IMR-90 (cell line): Measurements from ENCODE around the gene NDOR1. TPM values are rescaled to one million over a fixed set of nuclear protein-coding genes. Genes with fewer than 3 reads are reported as not detected.

ENCODE experiments used
- ATAC-seq: fragments of 200-7000 bp; cut with Tn5 transposase; 2 replicates; pipeline ENCODE4 v1.9.1; 2020; ENCODE audit warnings: low read depth, mild to moderate bottlenecking, moderate library complexity
- BruUV-seq: library from RNA; stranded (reverse); fragments of 400-500 nt; replicated peaks from 2 replicates; lab custom pipeline; 2021; lab: Mats Ljungman, UMichigan
- CTCF ChIA-PET: fragments of 300-600 bp; formaldehyde crosslinking; extraction: SDS; loops from one replicate; lab custom pipeline; 2021; ENCODE audit warnings: antibody characterized with exemption; lab: Yijun Ruan, JAX
- POLR2A ChIA-PET: fragments of 300-600 bp; sonication (Branson Sonifier 250); formaldehyde crosslinking; loops from one replicate; lab custom pipeline; 2022; ENCODE audit warnings: antibody characterized with exemption; ENCODE audit not compliant: unreplicated experiment; lab: Charles Lee
- DNase-seq: peaks from one replicate; pipeline ENCODE4 v3.0.0; 2013
- H2AFZ ChIP-seq: replicated peaks from 2 replicates; pipeline ENCODE3; 2013; ENCODE audit warnings: low read length, mild to moderate bottlenecking; ENCODE audit not compliant: poor library complexity
- H2AK5ac ChIP-seq: 2 replicates; pipeline ENCODE4 v1.6.1; 2013; ENCODE audit warnings: low read depth, low read length, inconsistent platforms
- H2AK9ac ChIP-seq: replicated peaks from 2 replicates; pipeline ENCODE3; 2013; ENCODE audit warnings: mild to moderate bottlenecking, low read depth, low read length, moderate library complexity; ENCODE audit not compliant: poor library complexity
- H2BK120ac ChIP-seq: 2 replicates; pipeline ENCODE4 v1.6.1; 2013; ENCODE audit warnings: low read depth, low read length, inconsistent platforms
- H2BK15ac ChIP-seq: 3 replicates; pipeline ENCODE4 v1.6.1; 2013; ENCODE audit warnings: low read depth, low read length, inconsistent platforms
- H2BK20ac ChIP-seq: 2 replicates; pipeline ENCODE4 v1.6.1; 2013; ENCODE audit warnings: low read depth, mild to moderate bottlenecking, inconsistent platforms, low read length, moderate library complexity
- H2BK5ac ChIP-seq: 2 replicates; pipeline ENCODE4 v1.6.1; 2013; ENCODE audit warnings: mild to moderate bottlenecking, low read depth, low read length, inconsistent platforms; ENCODE audit not compliant: poor library complexity, severe bottlenecking
- H3K14ac ChIP-seq: replicated peaks from 2 replicates; pipeline ENCODE4 v1.6.1; 2013; ENCODE audit warnings: low read depth, low read length, inconsistent platforms
- H3K18ac ChIP-seq: 2 replicates; pipeline ENCODE4 v1.6.1; 2013; ENCODE audit warnings: low read depth, low read length, control low read depth
- H3K23ac ChIP-seq: 2 replicates; pipeline ENCODE4 v1.6.1; 2013; ENCODE audit warnings: low read depth, low read length, inconsistent platforms
- H3K27ac ChIP-seq: 2 replicates; pipeline ENCODE4 v1.5.1; 2013; ENCODE audit warnings: mild to moderate bottlenecking, control low read depth, low read length; ENCODE audit not compliant: insufficient read depth
- H3K27me3 ChIP-seq: 2 replicates; pipeline ENCODE4 v1.6.1; 2013; ENCODE audit warnings: low read length; ENCODE audit not compliant: control insufficient read depth, insufficient read depth
- H3K36me3 ChIP-seq: 2 replicates; pipeline ENCODE4 v1.6.1; 2013; ENCODE audit warnings: low read length, mixed read lengths; ENCODE audit not compliant: control insufficient read depth, insufficient read depth
- H3K4ac ChIP-seq: 2 replicates; pipeline ENCODE4 v1.6.1; 2013; ENCODE audit warnings: low read depth, low read length, inconsistent platforms
- H3K4me1 ChIP-seq: 2 replicates; pipeline ENCODE4 v1.6.1; 2013; ENCODE audit warnings: low read length, mixed read lengths; ENCODE audit not compliant: control insufficient read depth, insufficient read depth
- H3K4me2 ChIP-seq: 2 replicates; pipeline ENCODE4 v1.6.1; 2013; ENCODE audit warnings: low read depth, mild to moderate bottlenecking, control low read depth, low read length, moderate library complexity
- H3K4me3 ChIP-seq: 2 replicates; pipeline ENCODE4 v1.5.1; 2013; ENCODE audit warnings: low read depth, mild to moderate bottlenecking, control low read depth, low read length, moderate library complexity; ENCODE audit not compliant: insufficient read depth
- H3K56ac ChIP-seq: 2 replicates; pipeline ENCODE4 v1.6.1; 2013; ENCODE audit warnings: low read length, inconsistent platforms; ENCODE audit not compliant: insufficient read depth; ENCODE audit errors: extremely low read depth
- H3K79me1 ChIP-seq, 2 experiments: 2 replicates each; pipeline ENCODE4 v1.6.1; 2013; ENCODE audit warnings: low read length in 2 of 2, inconsistent platforms in 1 of 2, low read depth in 1 of 2
- H3K9ac ChIP-seq: 2 replicates; pipeline ENCODE4 v1.6.1; 2013; ENCODE audit warnings: low read depth, low read length, control low read depth
- H3K9me1 ChIP-seq: 2 replicates; pipeline ENCODE4 v1.6.1; 2013; ENCODE audit warnings: low read length, inconsistent platforms; ENCODE audit not compliant: insufficient read depth
- H3K9me3 ChIP-seq: 2 replicates; pipeline ENCODE4 v1.6.1; 2013; ENCODE audit warnings: low read length; ENCODE audit not compliant: control insufficient read depth, insufficient read depth
- H4K20me1 ChIP-seq: 2 replicates; pipeline ENCODE4 v1.6.1; 2013; ENCODE audit warnings: low read length, inconsistent platforms; ENCODE audit not compliant: insufficient read depth
- H4K5ac ChIP-seq: 2 replicates; pipeline ENCODE4 v1.6.1; 2013; ENCODE audit warnings: mild to moderate bottlenecking, low read depth, low read length, control low read depth
- H4K8ac ChIP-seq, 2 experiments: 2 replicates each; pipeline ENCODE4 v1.6.1; 2013; ENCODE audit warnings: low read depth in 2 of 2, low read length in 2 of 2, control low read depth in 1 of 2, inconsistent platforms in 1 of 2
- H4K91ac ChIP-seq: 2 replicates; pipeline ENCODE4 v1.6.1; 2013; ENCODE audit warnings: low read depth, low read length, inconsistent platforms; ENCODE audit not compliant: insufficient read depth
- MXI1 ChIP-seq: IDR thresholded peaks from 2 replicates; pipeline ENCODE4 v1.6.1; 2012; ENCODE audit warnings: low read depth, mild to moderate bottlenecking, low read length, moderate library complexity, borderline replicate concordance
- RFX5 ChIP-seq: IDR thresholded peaks from 2 replicates; pipeline ENCODE4 v1.8.0; 2012; ENCODE audit warnings: low read depth, mild to moderate bottlenecking, low read length, moderate library complexity
- WGBS, 2 experiments: methylation state at CpG; one replicate each; pipeline versions ENCODE4 v1.1.5 to v1.1.7; 2013; ENCODE audit warnings: missing lambda C conversion rate in 2 of 2; ENCODE audit not compliant: insufficient read length in 1 of 2; ENCODE audit errors: extremely low coverage in 2 of 2; 5-methylcytosine and 5-hydroxymethylcytosine counted together
- dilution Hi-C: fragments of 300-500 bp; cut with HindIII; formaldehyde crosslinking; loops from one replicate; pipeline ENCODE4 v1.14.3; 2018; ENCODE audit warnings: low sequenced_read_pairs; ENCODE audit not compliant: unreplicated experiment
- in situ Hi-C: fragments of 300-500 bp; cut with MboI; formaldehyde crosslinking; loops from 3 replicates; pipeline ENCODE4 v1.14.3; 2019; ENCODE audit warnings: low sequenced_read_pairs, inconsistent platforms, mixed read lengths
- intact Hi-C: fragments of 100-400 bp; cut with micrococcal nuclease; formaldehyde crosslinking; loops from 2 replicates; pipeline ENCODE4 v1.10.0; 2022
- polyA plus RNA-seq, 3 experiments: library from polyadenylated mRNA; depleted of rRNA; stranded (reverse); fragments of >200 nt; gene quantifications; 2 replicates each; pipeline ENCODE4 v1.2.3, GENCODE V29; 2012; ENCODE audit warnings: low replicate concordance in 1 of 3
- total RNA-seq: library from RNA; depleted of rRNA; stranded (reverse); fragments of >200 nt; gene quantifications from 2 replicates; pipeline ENCODE4 v1.2.3, GENCODE V29; 2012

NDOR1 gene
- total and polyA plus RNA-seq, 2 of the 4 experiments (the other 2 are of a cell fraction), result 0.90 to 10.6 TPM

DNA sequence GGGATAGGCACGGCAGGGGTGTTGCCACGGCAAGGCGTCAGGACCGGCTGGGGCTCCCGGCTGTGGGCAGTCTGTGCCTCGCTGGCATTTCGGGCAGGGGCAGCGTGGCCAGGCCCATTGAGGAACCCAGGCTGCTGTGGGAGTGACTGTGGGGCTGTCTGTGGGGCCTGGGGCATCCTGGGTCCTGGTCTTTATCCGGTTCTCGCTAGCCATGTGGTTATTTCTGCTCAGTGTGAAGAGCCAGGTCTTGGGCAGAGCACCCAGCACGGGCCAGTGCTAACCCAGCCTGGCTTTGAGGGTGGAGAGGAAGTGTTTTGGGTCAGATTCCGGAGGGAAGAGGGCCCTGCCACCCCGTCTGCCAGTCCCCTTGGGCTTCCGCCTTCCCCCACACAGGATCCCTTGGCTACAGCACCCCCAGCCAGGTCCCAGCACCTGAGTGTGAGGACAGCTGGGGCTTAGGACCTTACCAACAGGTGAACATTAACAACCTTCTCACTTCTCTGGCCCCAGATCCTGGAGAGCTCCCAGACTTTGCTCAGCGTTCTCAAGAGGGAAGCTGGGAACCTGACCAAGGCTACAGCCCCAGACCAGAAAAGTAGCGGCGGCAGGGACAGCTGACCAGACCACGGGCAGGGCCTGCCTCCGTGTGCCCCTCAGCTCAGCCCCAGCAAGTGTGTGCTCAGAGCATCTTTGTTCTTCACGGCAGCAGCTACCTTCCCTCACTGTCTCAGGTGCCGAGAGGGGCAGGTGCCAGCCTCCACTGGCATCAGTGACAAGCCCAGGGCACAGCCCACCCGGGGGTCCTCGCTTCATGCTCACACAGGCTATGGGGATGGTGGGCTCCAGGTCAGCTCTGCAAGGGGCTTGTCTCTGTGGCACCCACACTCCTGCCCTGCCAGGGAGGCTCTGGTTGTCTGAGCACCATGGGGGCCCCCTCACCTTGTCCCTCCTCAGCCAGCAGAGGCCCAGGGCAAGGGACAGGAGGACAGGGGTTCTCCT is 15.9 kb upstream of the NDOR1 start:
- CTCF ChIA-PET, result interaction anchor here (0.6 to 0.9 kb wide), 2 partner anchors 47 to 126 kb away, joined by 3 read pairs; no protein-coding TSS in a partner anchor
- TSS peak; percentile 76 for BruUV-seq
- Histone ChIP-seq H3K23ac (peak overlapping the region; percentile 21), H3K27me3 (no peaks in the 10 kb centered on the region), H3K4me2 (peak overlapping the region; percentile 89), H3K9ac (peak overlapping the region; percentile 69), H2AK5ac (peak overlapping the region; percentile 17), H3K4me1 (peaks cover 16% of the 10 kb centered on the region), H3K4me3 (peak overlapping the region; percentile 91), H2BK5ac (peak overlapping the region; percentile 34), H4K5ac (no peak overlapping the region), H2AFZ (peak overlapping the region; percentile 99), H3K79me1 (peaks cover 5 to 68% of the 10 kb centered on the region in 2 experiments), H3K18ac (no peak overlapping the region), H3K36me3 (peaks cover 42% of the 10 kb centered on the region), H4K20me1 (peaks cover 23% of the 10 kb centered on the region), H3K4ac (peak overlapping the region; percentile 71), H4K8ac (peak overlapping the region in 1 of 2 experiments; percentile 25; a peak in 1 of 4 replicates), H3K27ac (peak overlapping the region; percentile 73), H2BK120ac (no peak overlapping the region), H4K91ac (no peak overlapping the region), H2BK20ac (no peak overlapping the region), H2BK15ac (no peak overlapping the region), H3K14ac (peak overlapping the region; percentile 77), H3K9me1 (no peaks in the 10 kb centered on the region), H3K9me3 (no peaks in the 10 kb centered on the region), H3K56ac (0 out of 2 replicates have a peak overlapping the region, but pooled peaks have one; percentile 0), H2AK9ac (peak overlapping the region; percentile 96)
- ATAC-seq (peak; percentile 2; the same call in 1 of the 2 replicates), DNase-seq (no peak)
- POLR2A ChIA-PET, result interaction anchor here (0.9 to 1.3 kb wide), 3 partner anchors 10 to 51 kb away, joined by 3 read pairs; partner anchors contain the start of gene TPRN
- 63% methylated on average over 9 of the region's 23 CpGs; no CpG with 5 or more reads in 1 of the 2 experiments for WGBS, 2 experiments
- dilution Hi-C loops, result no loop called here
- TF ChIP-seq RFX5, result no peak
- TF ChIP-seq MXI1, result peak; percentile 0; the same call in 1 of the 2 replicates
- in situ Hi-C loops, result no loop called here
- intact Hi-C loops, result loop anchor here (1.0 kb wide), 1 partner anchor 11 kb away; the partner anchor contains the start of gene TPRN
